Lung (tissue), 12 donors: ENCODE data around the gene KCNMA1. TPM values are rescaled to one million over a fixed set of nuclear protein-coding genes. Genes with fewer than 3 reads are reported as not detected.

Experiments used
- ATAC-seq: fragments of 200-7000 bp; cut with Tn5 transposase; one replicate; pipeline ENCODE4 v1.9.1; 2020; ENCODE audit warnings: moderate number of reproducible peaks; ENCODE audit not compliant: insufficient read depth, low FRiP score
- DNase-seq, 3 donors: peaks; one replicate each; pipeline ENCODE4 v3.0.0-alpha.2; 2013 to 2017
- H3K27ac ChIP-seq, 2 donors: one replicate each; pipeline ENCODE4 v1.5.1; 2013; ENCODE audit warnings: mild to moderate bottlenecking in 2 of 2, moderate library complexity in 2 of 2, control low read depth in 1 of 2, inconsistent platforms in 1 of 2, low read depth in 1 of 2, low read length in 1 of 2
- H3K27me3 ChIP-seq, 3 donors: one replicate each; pipeline ENCODE4 v1.5.1; 2013; ENCODE audit warnings: low read length in 2 of 3; ENCODE audit not compliant: control insufficient read depth in 3 of 3, insufficient read depth in 3 of 3
- H3K36me3 ChIP-seq, 4 donors: one replicate each; pipeline ENCODE4 v1.5.1; 2013; ENCODE audit warnings: low read length in 4 of 4, mild to moderate bottlenecking in 1 of 4, moderate library complexity in 1 of 4; ENCODE audit not compliant: control insufficient read depth in 4 of 4, insufficient read depth in 4 of 4
- H3K4me1 ChIP-seq, 5 donors: one replicate each; pipeline ENCODE4 v1.5.1; 2013; ENCODE audit warnings: low read length in 5 of 5, mild to moderate bottlenecking in 2 of 5, moderate library complexity in 1 of 5; ENCODE audit not compliant: control insufficient read depth in 5 of 5, insufficient read depth in 5 of 5
- H3K4me3 ChIP-seq: one replicate; pipeline ENCODE4 v1.5.1; 2013; ENCODE audit warnings: mild to moderate bottlenecking, control low read depth, moderate library complexity
- H3K9ac ChIP-seq, 2 donors: one replicate each; pipeline ENCODE4 v1.5.1; 2013; ENCODE audit warnings: low read length in 2 of 2, control low read depth in 1 of 2; ENCODE audit not compliant: insufficient read depth in 1 of 2
- H3K9me3 ChIP-seq, 4 donors: one replicate each; pipeline ENCODE4 v1.5.1; 2013; ENCODE audit warnings: low read length in 3 of 4, mild to moderate bottlenecking in 1 of 4, moderate library complexity in 1 of 4; ENCODE audit not compliant: control insufficient read depth in 4 of 4, insufficient read depth in 3 of 4
- WGBS, 2 donors: extraction: QIAGEN DNeasy Blood & Tissue Kit; methylation state at CpG; one replicate each; pipeline ENCODE4 v1.1.7; 2013; 5-methylcytosine and 5-hydroxymethylcytosine counted together
- polyA plus RNA-seq, 2 donors: library from polyadenylated mRNA; stranded (reverse); fragments of 200-250 nt; gene quantifications; one replicate each; pipeline ENCODE4 v1.2.1, GENCODE V29; 2013
- total RNA-seq, 2 donors: library from RNA; depleted of rRNA in 1 of 2; stranded (reverse); fragments of >200 nt in 1 of 2; gene quantifications; one replicate each; pipeline ENCODE4 v1.2.1, GENCODE V29; 2014 to 2021
- TF ChIP-seq, protein P1 (sequence below): IDR thresholded peaks from 2 replicates; pipeline ENCODE4 v1.5.1; 2012; ENCODE audit warnings: mild to moderate bottlenecking; ENCODE audit errors: control extremely low read depth, extremely low read depth
- donor health status: control.
- donor health status: control.
- donor health status: Bipolar disorder and iron deficiency.
- donor health status: healthy.
- donor health status: DM: yes; HTN: yes; CAD: no.

KCNMA1 gene
- total and polyA plus RNA-seq, 4 donors, result 3.8 to 13.0 (median 5.5) TPM

DNA sequence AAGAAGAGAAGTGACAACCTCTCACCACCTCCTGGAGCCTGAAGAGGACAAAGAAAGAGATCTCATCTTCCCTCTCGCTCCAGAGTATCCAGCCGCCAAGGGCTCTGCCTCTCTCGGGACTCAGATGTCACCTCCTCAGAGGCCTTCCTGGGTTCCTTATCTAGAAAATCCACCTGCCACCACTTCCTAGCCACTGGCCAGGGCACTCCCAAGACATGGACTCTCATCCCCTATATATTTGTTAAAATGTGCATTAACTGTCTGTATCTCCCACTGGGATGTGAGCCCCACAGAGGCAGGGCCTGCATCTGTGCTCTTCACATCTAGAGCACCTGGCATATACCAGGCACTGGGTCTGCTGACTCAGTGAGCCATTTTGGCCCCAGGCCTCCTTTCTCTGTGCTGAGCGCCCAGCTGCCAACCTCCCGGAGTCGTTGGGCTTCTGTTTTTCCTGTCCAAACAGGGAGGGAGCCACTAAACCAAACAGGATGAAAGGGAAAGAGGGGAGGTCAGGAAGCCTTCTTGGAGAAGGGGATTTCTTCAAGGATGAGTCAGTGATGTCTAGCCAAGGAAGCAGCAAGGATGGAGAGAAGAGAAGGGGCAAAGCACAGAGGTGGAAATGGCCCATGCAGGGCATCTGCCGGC, 58.9 kb downstream of the KCNMA1 start:
- TF ChIP-seq, protein P1, sequence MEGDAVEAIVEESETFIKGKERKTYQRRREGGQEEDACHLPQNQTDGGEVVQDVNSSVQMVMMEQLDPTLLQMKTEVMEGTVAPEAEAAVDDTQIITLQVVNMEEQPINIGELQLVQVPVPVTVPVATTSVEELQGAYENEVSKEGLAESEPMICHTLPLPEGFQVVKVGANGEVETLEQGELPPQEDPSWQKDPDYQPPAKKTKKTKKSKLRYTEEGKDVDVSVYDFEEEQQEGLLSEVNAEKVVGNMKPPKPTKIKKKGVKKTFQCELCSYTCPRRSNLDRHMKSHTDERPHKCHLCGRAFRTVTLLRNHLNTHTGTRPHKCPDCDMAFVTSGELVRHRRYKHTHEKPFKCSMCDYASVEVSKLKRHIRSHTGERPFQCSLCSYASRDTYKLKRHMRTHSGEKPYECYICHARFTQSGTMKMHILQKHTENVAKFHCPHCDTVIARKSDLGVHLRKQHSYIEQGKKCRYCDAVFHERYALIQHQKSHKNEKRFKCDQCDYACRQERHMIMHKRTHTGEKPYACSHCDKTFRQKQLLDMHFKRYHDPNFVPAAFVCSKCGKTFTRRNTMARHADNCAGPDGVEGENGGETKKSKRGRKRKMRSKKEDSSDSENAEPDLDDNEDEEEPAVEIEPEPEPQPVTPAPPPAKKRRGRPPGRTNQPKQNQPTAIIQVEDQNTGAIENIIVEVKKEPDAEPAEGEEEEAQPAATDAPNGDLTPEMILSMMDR, result no peak
- ATAC-seq, result no peak

DNA sequence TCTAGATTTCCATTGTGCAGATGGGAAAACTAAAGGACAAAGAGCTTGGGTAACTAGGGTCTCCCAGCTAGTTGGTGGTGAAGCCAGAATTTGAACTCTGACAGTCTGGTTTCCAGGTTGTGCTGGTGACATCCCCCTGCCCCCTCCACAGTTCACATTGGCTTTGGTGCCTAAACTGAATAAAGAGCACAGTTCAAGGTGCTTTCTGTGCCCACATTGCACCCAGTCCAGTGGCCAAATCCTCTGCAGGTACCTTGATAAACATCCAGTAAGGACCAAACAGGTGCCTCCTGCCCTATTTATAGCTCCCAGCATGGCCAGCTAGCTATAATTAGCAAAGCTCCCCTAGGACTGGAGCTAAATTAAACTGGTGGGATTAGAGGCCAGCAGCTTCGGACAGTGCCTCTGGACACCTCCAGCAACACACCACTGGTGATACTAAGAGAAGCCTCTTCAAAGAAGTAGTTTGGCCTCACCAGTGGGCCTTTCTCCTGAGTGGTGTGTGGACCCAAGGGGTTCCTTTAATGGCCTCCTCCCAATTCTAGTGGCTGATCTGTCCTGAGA, 59.9 kb downstream of the KCNMA1 start:
- H3K27ac ChIP-seq, result no peak overlapping the region
- H3K9me3 ChIP-seq, result peaks cover 0 to 1% (median 0%) of the 10 kb centered on the region in 4 donors
- H3K27me3 ChIP-seq, result no peaks in the 10 kb centered on the region
- H3K4me3 ChIP-seq, result no peak overlapping the region
- WGBS, 2 donors, result 87 to 94% methylated on average over 1 of the region's 1 CpG
- ATAC-seq (no peak), DNase-seq (no peak)
- no peaks in the 10 kb centered on the region for H3K4me1 ChIP-seq
- no peak overlapping the region for H3K9ac ChIP-seq
- no peaks in the 10 kb centered on the region for H3K36me3 ChIP-seq
- TF ChIP-seq, protein P1, result no peak

More for the DNA sequence above, 58.9 kb downstream of the KCNMA1 start:
- H3K4me3 ChIP-seq, result no peak overlapping the region
- no peak overlapping the region for H3K27ac ChIP-seq
- no peaks in the 10 kb centered on the region for H3K36me3 ChIP-seq
- peaks cover 0 to 1% (median 0%) of the 10 kb centered on the region in 4 donors for H3K9me3 ChIP-seq
- no peaks in the 10 kb centered on the region for H3K4me1 ChIP-seq
- H3K27me3 ChIP-seq, result no peaks in the 10 kb centered on the region
- H3K9ac ChIP-seq, result no peak overlapping the region
- 66 to 78% methylated on average over 7 of the region's 7 CpGs for WGBS, 2 donors
- no peak for DNase-seq

DNA sequence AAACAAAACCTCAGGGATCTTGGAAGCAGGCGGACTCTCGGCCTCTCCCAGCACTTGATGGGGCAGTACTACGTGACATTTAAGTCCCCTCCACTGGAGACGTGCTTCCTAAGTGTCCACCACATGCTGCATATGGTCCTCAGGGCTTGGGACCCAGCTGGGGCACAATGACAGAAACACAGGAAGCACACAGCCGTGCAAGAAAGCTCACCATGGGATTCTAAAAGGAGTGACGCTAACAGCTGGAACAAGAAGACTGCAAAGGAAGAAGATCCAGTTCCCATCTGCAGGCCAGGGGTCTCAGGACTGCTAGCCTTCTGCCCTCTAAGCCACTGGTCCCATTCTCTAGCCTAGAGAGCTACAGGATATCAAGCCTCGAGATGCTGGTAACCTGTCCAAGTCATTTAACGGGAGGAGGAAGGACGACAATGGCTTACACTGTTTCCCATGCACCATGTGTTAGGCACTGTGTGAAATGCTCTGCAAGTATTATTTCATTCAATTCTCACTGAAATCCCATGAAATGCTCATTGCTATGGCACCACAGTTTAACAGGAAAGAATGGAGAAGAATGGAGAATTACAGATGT, 61.1 kb downstream of the KCNMA1 start:
- DNase-seq, result no peak
- WGBS, 2 donors, result 81 to 82% methylated on average over 9 of the region's 9 CpGs

More for the DNA sequence above, 61.1 kb downstream of the KCNMA1 start:
- no peak for ATAC-seq
- Histone ChIP-seq H3K36me3 (no peaks in the 10 kb centered on the region), H3K9me3 (no peaks in the 10 kb centered on the region), H3K27ac (no peak overlapping the region), H3K9ac (no peak overlapping the region), H3K27me3 (no peaks in the 10 kb centered on the region), H3K4me1 (no peaks in the 10 kb centered on the region), H3K4me3 (no peak overlapping the region)
- TF ChIP-seq, protein P1, result no peak
